OCI-LY7 (cell line): Measurements from ENCODE around the gene PHKG2. TPM values are rescaled to one million over a fixed set of nuclear protein-coding genes. Genes with fewer than 3 reads are reported as not detected.

Experiments used
- BruUV-seq: library from RNA; stranded (reverse); fragments of 400-500 nt; replicated peaks from 2 replicates; lab custom pipeline; 2021; lab: Mats Ljungman, UMichigan
- CTCF ChIA-PET: fragments of 300-600 bp; sonication (Branson Sonifier 250); formaldehyde crosslinking; loops from one replicate; lab custom pipeline; 2022; ENCODE audit warnings: antibody characterized with exemption; ENCODE audit not compliant: unreplicated experiment; lab: Charles Lee
- POLR2A ChIA-PET: fragments of 300-600 bp; sonication (Branson Sonifier 250); formaldehyde crosslinking; loops from one replicate; lab custom pipeline; 2022; ENCODE audit warnings: antibody characterized with exemption; lab: Charles Lee
- DNase-seq: peaks from one replicate; pipeline ENCODE4 v3.0.0-alpha.2; 2015; ENCODE audit warnings: low spot score
- H2AFZ ChIP-seq: fragments of 200-600 bp; sonication (generic), shearing (Covaris generic); 2 replicates; pipeline ENCODE4 v1.6.1; 2014; ENCODE audit warnings: mild to moderate bottlenecking, antibody characterized with exemption, low read length, moderate library complexity
- H3K27ac ChIP-seq: fragments of 200-600 bp; sonication (generic); 2 replicates; pipeline ENCODE4 v1.5.1; 2014; ENCODE audit warnings: mixed run types, low read depth, mild to moderate bottlenecking, moderate library complexity, low read length, inconsistent platforms; ENCODE audit not compliant: poor library complexity, severe bottlenecking
- H3K36me3 ChIP-seq: fragments of 200-600 bp; sonication (generic); 2 replicates; pipeline ENCODE4 v1.6.1; 2014; ENCODE audit warnings: mild to moderate bottlenecking, antibody characterized with exemption, low read length, moderate library complexity, mixed read lengths; ENCODE audit not compliant: insufficient read depth
- H3K4me1 ChIP-seq: fragments of 200-600 bp; sonication (generic); 2 replicates; pipeline ENCODE4 v1.5.1; 2014; ENCODE audit warnings: mild to moderate bottlenecking, low read length; ENCODE audit not compliant: insufficient read depth, poor library complexity, severe bottlenecking
- H3K4me2 ChIP-seq: fragments of 200-600 bp; sonication (generic); 2 replicates; pipeline ENCODE4 v1.6.1; 2014; ENCODE audit warnings: mild to moderate bottlenecking, low read length
- H3K4me3 ChIP-seq: fragments of 200-600 bp; sonication (generic); 2 replicates; pipeline ENCODE4 v1.5.1; 2014; ENCODE audit warnings: mild to moderate bottlenecking, low read depth, low read length; ENCODE audit not compliant: poor library complexity, severe bottlenecking
- H3K79me2 ChIP-seq: fragments of 200-600 bp; sonication (generic); 2 replicates; pipeline ENCODE4 v1.6.1; 2016; ENCODE audit warnings: low read depth, mild to moderate bottlenecking, low read length, moderate library complexity, mixed read lengths; ENCODE audit not compliant: insufficient read depth
- H3K9me2 ChIP-seq: fragments of 200-600 bp; sonication (generic); 2 replicates; pipeline ENCODE4 v1.6.1; 2016; ENCODE audit warnings: mild to moderate bottlenecking, low read length, mixed read lengths; ENCODE audit not compliant: insufficient read depth
- H3K9me3 ChIP-seq: fragments of 200-600 bp; sonication (generic); 2 replicates; pipeline ENCODE4 v1.6.1; 2014; ENCODE audit warnings: mild to moderate bottlenecking, mixed run types, low read length, mixed read lengths
- H4K20me1 ChIP-seq: fragments of 200-600 bp; sonication (generic); 2 replicates; pipeline ENCODE4 v1.6.1; 2014; ENCODE audit warnings: mild to moderate bottlenecking, antibody characterized with exemption, low read length, moderate library complexity, mixed read lengths; ENCODE audit not compliant: insufficient read depth
- CTCF ChIP-seq: fragments of 200-600 bp; sonication (generic); conservative IDR thresholded peaks from 2 replicates; pipeline ENCODE4 v1.5.1; 2014; ENCODE audit warnings: mild to moderate bottlenecking, antibody characterized with exemption, low read length, moderate library complexity, mixed read lengths
- EZH2phosphoT487 ChIP-seq: fragments of 200-600 bp; sonication (generic); IDR thresholded peaks from 2 replicates; pipeline ENCODE4 v1.6.1; 2018; ENCODE audit warnings: low read depth, borderline replicate concordance, mild to moderate bottlenecking, mixed run types, antibody characterized with exemption, low read length, moderate library complexity, mixed read lengths
- intact Hi-C: fragments of 100-400 bp; cut with micrococcal nuclease; formaldehyde crosslinking; loops from one replicate; pipeline ENCODE4 v1.10.0; 2022; ENCODE audit not compliant: unreplicated experiment
- total RNA-seq, 2 experiments: library from RNA; depleted of rRNA in 1 of 2; stranded (reverse); fragments of >200 nt in 1 of 2; shearing (Covaris generic) in 1 of 2; gene quantifications; 2 replicates each; pipeline ENCODE4 v1.2.3, GENCODE V29; 2014 to 2022

The PHKG2 gene
- total RNA-seq, 2 experiments from 2014 or later = 40.5 to 41.9 TPM

GRCh38 chr16:30722443-30722842, 25.8 kb upstream of the PHKG2 start:
- DNase-seq = no peak
- POLR2A ChIA-PET = interaction anchor here (0.6 kb wide), 2 partner anchors 25 to 85 kb away, joined by 3 to 4 read pairs; partner anchors contain the start of gene PHKG2
- H2AFZ ChIP-seq = no peak overlapping the region
- no peaks in the 10 kb centered on the region for H3K4me1 ChIP-seq
- H3K9me3 ChIP-seq = no peaks in the 10 kb centered on the region
- H3K36me3 ChIP-seq = peaks cover 96% of the 10 kb centered on the region
- no TSS peak for BruUV-seq
- H3K79me2 ChIP-seq = 0 out of 2 replicates have a peak, but pooled peaks cover under 1% of the 10 kb centered on the region
- H3K9me2 ChIP-seq = no peaks in the 10 kb centered on the region
- CTCF ChIA-PET = no interaction called here
- H3K4me3 ChIP-seq = no peak overlapping the region
- TF ChIP-seq CTCF (peak; percentile 39; the same call in 1 of the 2 replicates), EZH2phosphoT487 (no peak)
- intact Hi-C loops = no loop called here
- H4K20me1 ChIP-seq = no peaks in the 10 kb centered on the region
- no peak overlapping the region for H3K4me2 ChIP-seq
- H3K27ac ChIP-seq = no peak overlapping the region

- intact Hi-C loops = no loop called here
- no peak overlapping the region for H3K27ac ChIP-seq
- no peaks in the 10 kb centered on the region for H3K9me2 ChIP-seq
- TF ChIP-seq EZH2phosphoT487 = no peak
- no peak for TF ChIP-seq CTCF
- H3K9me3 ChIP-seq = no peaks in the 10 kb centered on the region
- CTCF ChIA-PET = no interaction called here
- no peak overlapping the region for H3K4me3 ChIP-seq
- no peak for DNase-seq
- no peaks in the 10 kb centered on the region for H3K4me1 ChIP-seq
- 0 out of 2 replicates have a peak, but pooled peaks cover 1% of the 10 kb centered on the region for H3K79me2 ChIP-seq
- H3K4me2 ChIP-seq = no peak overlapping the region
- H4K20me1 ChIP-seq = no peaks in the 10 kb centered on the region
- POLR2A ChIA-PET = no interaction called here
- BruUV-seq = no TSS peak
- H3K36me3 ChIP-seq = peaks cover 96% of the 10 kb centered on the region
- no peak overlapping the region for H2AFZ ChIP-seq
Observed at GRCh38 chr16:30722916-30723315, 25.3 kb upstream of the PHKG2 start.

GRCh38 chr16:30723725-30724355, 24.4 kb upstream of the PHKG2 start:
- H3K4me2 ChIP-seq = no peak overlapping the region
- TF ChIP-seq EZH2phosphoT487 (no peak), CTCF (no peak)
- H3K36me3 ChIP-seq = peaks cover 97% of the 10 kb centered on the region
- no peak overlapping the region for H2AFZ ChIP-seq
- ChIA-PET CTCF (no interaction called here), POLR2A (no interaction called here)
- H3K4me3 ChIP-seq = no peak overlapping the region
- no peak overlapping the region for H3K27ac ChIP-seq
- H4K20me1 ChIP-seq = no peaks in the 10 kb centered on the region
- H3K4me1 ChIP-seq = no peaks in the 10 kb centered on the region
- no peak for DNase-seq
- intact Hi-C loops = no loop called here
- TSS peak; percentile 46 for BruUV-seq
- H3K9me2 ChIP-seq = no peaks in the 10 kb centered on the region
- no peaks in the 10 kb centered on the region for H3K9me3 ChIP-seq
- 0 out of 2 replicates have a peak, but pooled peaks cover 3% of the 10 kb centered on the region for H3K79me2 ChIP-seq
